ENCODE measurements around the gene SUDS3. TPM values are rescaled to one million over a fixed set of nuclear protein-coding genes. Genes with fewer than 3 reads are reported as not detected.
"Not testable (repeated sequence)": the region's sequence is repeated elsewhere in the genome, so short reads cannot be mapped to it uniquely, and the experiment has no call there.

The SUDS3 gene
- total RNA-seq, 3 donors from 2014 or later: 38.9 to 66.3 (median 47.2) TPM

DNA sequence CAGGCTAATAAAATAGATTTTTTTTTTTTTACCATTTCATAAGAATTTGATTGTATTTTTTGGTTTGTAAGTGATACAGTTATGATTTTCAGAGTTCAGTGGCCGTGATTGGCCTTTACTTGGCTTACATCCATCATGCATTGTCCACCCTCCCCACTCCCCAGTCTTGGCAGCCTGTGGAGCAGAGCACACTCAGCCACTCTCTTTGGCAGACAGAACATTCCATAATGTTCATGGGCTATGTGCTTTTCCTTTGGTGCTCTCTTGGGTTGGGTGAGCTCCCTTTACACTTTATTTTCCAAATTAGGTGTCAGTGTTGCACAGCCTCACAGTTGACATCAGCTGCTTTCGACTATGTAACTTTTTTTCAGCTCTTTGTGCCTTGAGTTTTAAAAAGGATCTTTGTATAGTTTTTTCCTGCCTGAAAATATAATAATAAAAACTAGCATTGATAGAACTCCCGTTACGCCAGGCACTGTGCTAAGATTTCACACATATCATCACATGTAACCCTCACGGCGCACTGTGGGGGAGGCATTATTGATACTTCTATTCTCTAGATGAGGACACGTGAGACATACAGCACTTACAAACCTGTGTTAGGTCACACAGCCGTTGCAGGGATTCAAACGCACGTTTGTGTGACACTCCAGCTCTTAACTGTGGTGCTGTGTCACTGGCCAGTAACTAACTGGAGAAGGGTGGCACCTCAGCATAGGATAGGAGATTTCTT, 21.5 kb downstream of the SUDS3 start:
- Histone ChIP-seq H3K27ac (no peak overlapping the region), H3K9me3 (no peaks in the 10 kb centered on the region), H3K36me3 (peaks cover 2% of the 10 kb centered on the region), H3K27me3 (no peaks in the 10 kb centered on the region), H3K4me3 (no peak overlapping the region), H3K4me1 (no peaks in the 10 kb centered on the region)
- intact Hi-C loops (cut with DNase I; ENCODE audit: low total_unique reads): no loop called here
- no peak for DNase-seq (ENCODE audit: low spot score in 2 of 2)
- TF ChIP-seq POLR2AphosphoS5 (IDR thresholded peaks at IDR 0.05): no peak
- TF ChIP-seq, protein P1, sequence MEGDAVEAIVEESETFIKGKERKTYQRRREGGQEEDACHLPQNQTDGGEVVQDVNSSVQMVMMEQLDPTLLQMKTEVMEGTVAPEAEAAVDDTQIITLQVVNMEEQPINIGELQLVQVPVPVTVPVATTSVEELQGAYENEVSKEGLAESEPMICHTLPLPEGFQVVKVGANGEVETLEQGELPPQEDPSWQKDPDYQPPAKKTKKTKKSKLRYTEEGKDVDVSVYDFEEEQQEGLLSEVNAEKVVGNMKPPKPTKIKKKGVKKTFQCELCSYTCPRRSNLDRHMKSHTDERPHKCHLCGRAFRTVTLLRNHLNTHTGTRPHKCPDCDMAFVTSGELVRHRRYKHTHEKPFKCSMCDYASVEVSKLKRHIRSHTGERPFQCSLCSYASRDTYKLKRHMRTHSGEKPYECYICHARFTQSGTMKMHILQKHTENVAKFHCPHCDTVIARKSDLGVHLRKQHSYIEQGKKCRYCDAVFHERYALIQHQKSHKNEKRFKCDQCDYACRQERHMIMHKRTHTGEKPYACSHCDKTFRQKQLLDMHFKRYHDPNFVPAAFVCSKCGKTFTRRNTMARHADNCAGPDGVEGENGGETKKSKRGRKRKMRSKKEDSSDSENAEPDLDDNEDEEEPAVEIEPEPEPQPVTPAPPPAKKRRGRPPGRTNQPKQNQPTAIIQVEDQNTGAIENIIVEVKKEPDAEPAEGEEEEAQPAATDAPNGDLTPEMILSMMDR (IDR thresholded peaks at IDR 0.05): no peak
- no peak for TF ChIP-seq POLR2A (IDR thresholded peaks at IDR 0.05)

DNA sequence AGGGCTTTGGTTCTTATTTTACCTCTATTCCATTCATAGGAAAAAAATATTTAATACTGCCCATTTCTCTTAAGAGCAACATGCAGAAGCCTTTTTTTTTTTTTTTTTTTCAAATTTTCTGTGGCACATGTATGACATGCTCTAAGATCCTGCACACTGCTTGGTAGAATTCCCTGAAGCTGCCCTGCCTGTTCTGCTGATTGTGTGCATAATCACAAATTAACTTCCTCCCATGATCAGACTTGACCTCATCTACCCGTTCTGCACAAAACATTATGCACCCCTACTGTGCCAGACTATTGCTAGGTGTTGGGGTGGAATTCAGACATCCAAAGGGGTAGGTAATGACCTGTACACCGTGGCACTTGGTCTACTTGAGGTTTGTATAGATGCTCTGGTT, 22.2 kb downstream of the SUDS3 start:
- TF ChIP-seq POLR2AphosphoS5 (IDR thresholded peaks at IDR 0.05) (no peak), POLR2A (IDR thresholded peaks at IDR 0.05) (no peak)
- TF ChIP-seq, protein P1 (IDR thresholded peaks at IDR 0.05): no peak
- no peaks in the 10 kb centered on the region for H3K27me3 ChIP-seq
- H3K4me3 ChIP-seq: no peak overlapping the region
- no peak for DNase-seq (ENCODE audit: low spot score in 2 of 2)
- no peaks in the 10 kb centered on the region for H3K4me1 ChIP-seq
- intact Hi-C loops (cut with DNase I; ENCODE audit: low total_unique reads): no loop called here
- H3K27ac ChIP-seq: no peak overlapping the region
- H3K36me3 ChIP-seq: peaks cover 8% of the 10 kb centered on the region
- no peaks in the 10 kb centered on the region for H3K9me3 ChIP-seq

DNA sequence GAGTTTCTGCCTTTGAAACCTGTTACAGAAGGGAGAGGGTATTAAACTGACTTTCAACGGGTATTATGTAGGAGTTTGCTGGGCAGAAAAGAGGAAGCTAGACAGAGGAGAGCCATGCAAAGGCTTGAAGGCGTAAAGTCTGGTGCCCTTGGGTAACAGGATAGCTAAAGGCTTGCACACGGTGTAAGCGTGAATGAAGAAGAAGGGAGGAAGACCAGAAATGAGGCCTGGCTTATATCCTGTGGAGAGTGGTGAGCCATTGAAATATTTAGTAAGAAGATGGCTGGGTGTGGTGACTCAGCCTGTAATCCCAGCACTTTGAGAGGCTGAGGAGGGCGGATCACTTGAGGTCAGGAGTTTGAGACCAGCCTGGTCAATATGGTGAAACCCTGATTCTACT, 22.6 kb downstream of the SUDS3 start:
- no peak for DNase-seq (ENCODE audit: low spot score in 2 of 2)
- intact Hi-C loops (cut with DNase I; ENCODE audit: low total_unique reads): no loop called here
- Histone ChIP-seq H3K4me1 (no peaks in the 10 kb centered on the region), H3K4me3 (no peak overlapping the region), H3K27ac (no peak overlapping the region), H3K9me3 (no peaks in the 10 kb centered on the region), H3K36me3 (peaks cover 9% of the 10 kb centered on the region), H3K27me3 (no peaks in the 10 kb centered on the region)
- TF ChIP-seq, protein P1 (IDR thresholded peaks at IDR 0.05): no peak
- TF ChIP-seq POLR2AphosphoS5 (IDR thresholded peaks at IDR 0.05): no peak
- TF ChIP-seq POLR2A (IDR thresholded peaks at IDR 0.05): no peak

DNA sequence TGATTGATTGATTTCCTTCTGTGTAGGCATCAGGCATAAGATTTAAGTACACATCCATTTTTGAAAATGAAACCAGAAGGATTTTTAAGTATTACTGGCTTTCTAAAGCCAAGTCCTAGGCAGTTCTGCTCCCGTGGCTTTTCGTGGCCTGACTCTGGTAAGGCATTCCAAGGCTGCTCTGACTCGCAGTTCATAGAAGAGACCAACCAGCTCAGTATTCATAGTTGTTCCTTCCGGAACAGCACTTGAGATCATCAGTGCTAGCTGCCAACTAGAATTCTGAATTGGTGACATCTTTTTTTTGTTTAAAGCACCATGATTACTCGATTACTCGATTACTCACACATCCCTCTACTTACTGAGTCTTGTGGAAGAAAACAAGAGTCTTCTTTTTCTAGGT, 25.9 kb downstream of the SUDS3 start:
- Histone ChIP-seq H3K27me3 (no peaks in the 10 kb centered on the region), H3K27ac (no peak overlapping the region), H3K9me3 (no peaks in the 10 kb centered on the region), H3K36me3 (peaks cover 9% of the 10 kb centered on the region), H3K4me1 (no peaks in the 10 kb centered on the region), H3K4me3 (no peak overlapping the region)
- TF ChIP-seq POLR2AphosphoS5 (IDR thresholded peaks at IDR 0.05) (no peak), POLR2A (IDR thresholded peaks at IDR 0.05) (no peak)
- TF ChIP-seq, protein P1 (IDR thresholded peaks at IDR 0.05): no peak
- no peak for DNase-seq (ENCODE audit: low spot score in 2 of 2)
- intact Hi-C loops (cut with DNase I; ENCODE audit: low total_unique reads): no loop called here

DNA sequence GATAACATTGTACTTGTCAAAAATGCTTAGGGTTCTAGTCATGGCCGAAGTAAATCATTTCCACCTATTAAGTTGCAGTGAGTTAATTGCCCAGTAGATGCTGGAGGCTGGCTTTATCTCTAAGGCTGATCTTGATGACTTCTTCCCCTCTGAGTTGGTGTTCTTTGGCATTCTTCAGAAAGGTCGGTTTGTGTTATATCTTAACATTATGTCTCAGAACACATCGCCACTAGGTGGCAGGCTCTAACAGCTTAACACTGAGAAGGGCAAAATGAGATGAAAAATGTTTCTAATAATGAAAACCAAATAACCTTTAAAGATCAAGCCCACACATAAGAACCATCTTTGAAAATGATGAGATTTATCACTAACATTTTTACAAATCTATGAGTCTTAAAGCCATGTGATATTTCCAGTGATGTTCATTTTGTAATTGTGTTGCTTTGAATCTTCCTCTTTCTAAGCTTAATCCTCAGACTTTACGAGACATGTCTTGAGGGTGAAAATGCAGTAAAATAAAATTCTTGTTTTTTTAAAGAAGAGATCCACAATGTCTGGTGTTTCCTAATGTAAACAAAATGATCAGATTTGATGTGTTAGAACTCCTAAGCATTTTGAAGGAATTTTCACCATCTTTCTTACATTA, 28.6 kb downstream of the SUDS3 start:
- H3K27me3 ChIP-seq: no peaks in the 10 kb centered on the region
- TF ChIP-seq POLR2AphosphoS5 (IDR thresholded peaks at IDR 0.05) (no peak), POLR2A (IDR thresholded peaks at IDR 0.05) (no peak)
- TF ChIP-seq, protein P1 (IDR thresholded peaks at IDR 0.05): peak; percentile 47 to 68 (median 55)
- DNase-seq (ENCODE audit: low spot score in 2 of 2): no peak
- H3K9me3 ChIP-seq: no peaks in the 10 kb centered on the region
- H3K27ac ChIP-seq: no peak overlapping the region
- no peaks in the 10 kb centered on the region for H3K4me1 ChIP-seq
- intact Hi-C loops (cut with DNase I; ENCODE audit: low total_unique reads): loop anchor here (5.0 kb wide), 1 partner anchor 1328 kb away; no protein-coding TSS in a partner anchor
- H3K4me3 ChIP-seq: no peak overlapping the region
- H3K36me3 ChIP-seq: peaks cover 9% of the 10 kb centered on the region

DNA sequence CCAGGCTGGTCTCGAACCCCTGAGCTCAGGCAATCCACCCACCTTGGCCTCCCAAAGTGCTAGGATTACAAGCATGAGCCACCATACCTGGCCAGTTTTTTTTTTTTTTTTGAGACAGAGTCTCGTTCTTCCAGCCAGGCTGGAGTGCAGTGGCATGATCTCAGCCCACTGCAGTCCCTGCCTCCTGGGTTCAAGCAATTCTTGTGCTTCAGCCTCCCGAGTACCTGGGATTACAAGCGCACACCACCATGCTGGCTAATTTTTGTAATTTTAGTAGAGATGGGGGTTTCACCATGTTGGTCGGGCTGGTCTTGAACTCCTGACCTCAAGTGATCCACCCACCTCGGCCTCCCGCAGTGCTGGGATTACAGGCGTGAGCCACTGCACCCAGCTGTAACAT, 31.9 kb downstream of the SUDS3 start:
- not testable (repeated sequence) for H3K27me3 ChIP-seq; H3K36me3 ChIP-seq; H3K27ac ChIP-seq; H3K9me3 ChIP-seq; H3K4me3 ChIP-seq; H3K4me1 ChIP-seq; DNase-seq (ENCODE audit: low spot score in 2 of 2)
- intact Hi-C loops (cut with DNase I; ENCODE audit: low total_unique reads): loop anchor here (5.0 kb wide), 1 partner anchor 1331 kb away; no protein-coding TSS in a partner anchor

Measured in breast epithelium (tissue), 4 donors.